ENCODE results near the gene CLEC3B. TPM values are rescaled to one million over a fixed set of nuclear protein-coding genes. Genes with fewer than 3 reads are reported as not detected.

The CLEC3B gene
- total RNA-seq, 1 experiment from 2014 or later: not detected

- Histone ChIP-seq H3K4me3 (ENCODE audit: low read depth in 2 of 2, low read length in 2 of 2) (no peak overlapping the region), H3K27me3 (ENCODE audit: control insufficient read depth, insufficient read depth, low read length) (no peaks in the 10 kb centered on the region), H3K36me3 (ENCODE audit: control insufficient read depth, insufficient read depth, low read length) (no peaks in the 10 kb centered on the region; the same call in 1 of the 2 replicates), H3K9me3 (ENCODE audit: control insufficient read depth, insufficient read depth, low read depth, low read length) (no peaks in the 10 kb centered on the region), H3K27ac (ENCODE audit: low read length) (no peak overlapping the region), H3K4me1 (ENCODE audit: control insufficient read depth, insufficient read depth, low read length) (no peaks in the 10 kb centered on the region)
- TF ChIP-seq, protein P1, sequence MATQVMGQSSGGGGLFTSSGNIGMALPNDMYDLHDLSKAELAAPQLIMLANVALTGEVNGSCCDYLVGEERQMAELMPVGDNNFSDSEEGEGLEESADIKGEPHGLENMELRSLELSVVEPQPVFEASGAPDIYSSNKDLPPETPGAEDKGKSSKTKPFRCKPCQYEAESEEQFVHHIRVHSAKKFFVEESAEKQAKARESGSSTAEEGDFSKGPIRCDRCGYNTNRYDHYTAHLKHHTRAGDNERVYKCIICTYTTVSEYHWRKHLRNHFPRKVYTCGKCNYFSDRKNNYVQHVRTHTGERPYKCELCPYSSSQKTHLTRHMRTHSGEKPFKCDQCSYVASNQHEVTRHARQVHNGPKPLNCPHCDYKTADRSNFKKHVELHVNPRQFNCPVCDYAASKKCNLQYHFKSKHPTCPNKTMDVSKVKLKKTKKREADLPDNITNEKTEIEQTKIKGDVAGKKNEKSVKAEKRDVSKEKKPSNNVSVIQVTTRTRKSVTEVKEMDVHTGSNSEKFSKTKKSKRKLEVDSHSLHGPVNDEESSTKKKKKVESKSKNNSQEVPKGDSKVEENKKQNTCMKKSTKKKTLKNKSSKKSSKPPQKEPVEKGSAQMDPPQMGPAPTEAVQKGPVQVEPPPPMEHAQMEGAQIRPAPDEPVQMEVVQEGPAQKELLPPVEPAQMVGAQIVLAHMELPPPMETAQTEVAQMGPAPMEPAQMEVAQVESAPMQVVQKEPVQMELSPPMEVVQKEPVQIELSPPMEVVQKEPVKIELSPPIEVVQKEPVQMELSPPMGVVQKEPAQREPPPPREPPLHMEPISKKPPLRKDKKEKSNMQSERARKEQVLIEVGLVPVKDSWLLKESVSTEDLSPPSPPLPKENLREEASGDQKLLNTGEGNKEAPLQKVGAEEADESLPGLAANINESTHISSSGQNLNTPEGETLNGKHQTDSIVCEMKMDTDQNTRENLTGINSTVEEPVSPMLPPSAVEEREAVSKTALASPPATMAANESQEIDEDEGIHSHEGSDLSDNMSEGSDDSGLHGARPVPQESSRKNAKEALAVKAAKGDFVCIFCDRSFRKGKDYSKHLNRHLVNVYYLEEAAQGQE (IDR thresholded peaks at IDR 0.05; ENCODE audit: insufficient read depth in 1 of 2, low read depth in 2 of 2, low read length in 1 of 2): no peak
- no peak for TF ChIP-seq SIN3A (IDR thresholded peaks at IDR 0.05; ENCODE audit: borderline replicate concordance, insufficient read depth, low read depth, low read length)
- TF ChIP-seq POLR2AphosphoS5 (IDR thresholded peaks at IDR 0.05; ENCODE audit: low read depth, low read length): no peak
- TF ChIP-seq CTCF (IDR thresholded peaks at IDR 0.05): no peak
- no peak for TF ChIP-seq TCF7L2 (IDR thresholded peaks at IDR 0.05; ENCODE audit: low read depth, low read length)
- no TSS peak for BruUV-seq (replicated peaks)
- no peak for ATAC-seq
- intact Hi-C loops (cut with micrococcal nuclease; ENCODE audit: unreplicated experiment): no loop called here
- CTCF ChIA-PET: no interaction called here
- POLR2A ChIA-PET: no interaction called here
- no peak for DNase-seq (ENCODE audit: low read depth, low spot score)
- in situ Hi-C loops (cut with HindIII; ENCODE audit: low pct_unique_long_range_greater_than_20kb, low sequenced_read_pairs): no loop called here
These were observed 36.3 kb upstream of the CLEC3B start for GRCh38 chr3:44989636-44990373.

GRCh38 chr3:44991326-44991725, 34.8 kb upstream of the CLEC3B start:
- ChIA-PET CTCF (no interaction called here), POLR2A (no interaction called here)
- ATAC-seq (no peak), DNase-seq (ENCODE audit: low read depth, low spot score) (no peak)
- H3K27me3 ChIP-seq (ENCODE audit: control insufficient read depth, insufficient read depth, low read length): no peaks in the 10 kb centered on the region
- H3K4me1 ChIP-seq (ENCODE audit: control insufficient read depth, insufficient read depth, low read length): no peaks in the 10 kb centered on the region; the same call in 1 of the 2 replicates
- intact Hi-C loops (cut with micrococcal nuclease; ENCODE audit: unreplicated experiment) (no loop called here), in situ Hi-C loops (cut with HindIII; ENCODE audit: low pct_unique_long_range_greater_than_20kb, low sequenced_read_pairs) (no loop called here)
- H3K9me3 ChIP-seq (ENCODE audit: control insufficient read depth, insufficient read depth, low read depth, low read length): no peaks in the 10 kb centered on the region
- no peak for TF ChIP-seq TCF7L2 (IDR thresholded peaks at IDR 0.05; ENCODE audit: low read depth, low read length)
- no peak for TF ChIP-seq SIN3A (IDR thresholded peaks at IDR 0.05; ENCODE audit: borderline replicate concordance, insufficient read depth, low read depth, low read length)
- TF ChIP-seq POLR2AphosphoS5 (IDR thresholded peaks at IDR 0.05; ENCODE audit: low read depth, low read length): no peak
- TF ChIP-seq, protein P1 (IDR thresholded peaks at IDR 0.05; ENCODE audit: insufficient read depth in 1 of 2, low read depth in 2 of 2, low read length in 1 of 2): no peak
- TF ChIP-seq CTCF (IDR thresholded peaks at IDR 0.05): no peak
- no peak overlapping the region for H3K4me3 ChIP-seq (ENCODE audit: low read depth in 2 of 2, low read length in 2 of 2)
- no peaks in the 10 kb centered on the region for H3K36me3 ChIP-seq (ENCODE audit: control insufficient read depth, insufficient read depth, low read length)
- H3K27ac ChIP-seq (ENCODE audit: low read length): no peak overlapping the region
- no TSS peak for BruUV-seq (replicated peaks)

Measured in Panc1 (cell line).